DMS153 treated with DMSO at 0.1 percent for 48 hours (cell line): Measurements from ENCODE around the gene DOCK8.

Source experiments
- DNase-seq: peaks from one replicate; lab custom pipeline; 2025; ENCODE audit not compliant: unreplicated experiment; lab: John Stamatoyannopoulos, UW

The DOCK8 gene

DNA sequence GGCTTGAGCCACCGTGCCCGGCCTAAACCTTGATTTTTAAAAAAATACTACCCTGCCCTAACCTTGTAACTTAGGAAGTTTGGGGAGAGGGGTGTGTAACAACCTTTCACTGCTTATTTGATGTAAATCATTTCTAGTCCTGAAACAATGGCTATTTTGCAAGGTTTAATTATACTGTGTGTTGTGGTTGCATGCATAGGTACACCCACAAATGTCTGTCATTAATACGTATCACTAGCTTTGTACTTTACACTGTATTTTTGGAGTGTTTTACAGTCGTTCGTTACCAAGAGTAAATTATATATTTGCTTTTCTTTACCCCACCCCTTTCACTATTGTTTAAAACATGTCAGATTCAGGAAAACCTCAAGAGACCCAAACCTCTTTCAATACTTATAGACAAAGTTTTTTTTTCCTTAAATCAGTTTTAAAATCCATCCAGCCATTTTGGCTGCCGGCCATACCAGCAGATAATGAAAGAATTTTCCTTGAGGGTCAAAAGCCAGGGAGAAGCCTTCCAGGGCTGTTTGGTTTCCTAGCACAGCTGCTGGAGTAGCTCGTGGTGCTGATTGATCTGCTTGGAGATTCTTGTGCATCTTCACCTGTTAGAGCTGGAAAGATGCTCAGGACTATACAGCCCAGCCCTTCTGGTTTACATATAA lies 50.7 kb downstream of the DOCK8 start:
- no peak for DNase-seq

- no peak for DNase-seq
Measured at GRCh38 chr9:266228-266627, 51.6 kb downstream of the DOCK8 start.

DNA sequence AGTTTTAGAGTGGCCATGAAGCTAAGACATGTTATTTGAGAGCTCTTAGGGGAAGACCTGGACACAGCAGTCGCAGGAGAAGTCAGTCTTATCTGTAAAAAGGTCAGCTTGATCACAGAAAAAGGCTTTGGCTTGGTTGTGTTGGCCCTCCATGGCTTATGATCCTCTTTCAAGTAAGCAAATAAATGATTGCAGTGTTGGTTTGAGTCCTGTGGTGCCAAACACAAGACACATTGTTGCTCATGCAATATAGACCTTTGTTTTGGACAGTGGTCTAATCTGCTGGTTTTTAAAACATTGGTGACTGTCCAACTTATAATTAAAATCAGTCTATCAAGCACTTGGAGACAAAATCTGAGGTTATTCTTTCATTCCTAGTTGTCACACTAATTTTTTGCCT lies 54.0 kb downstream of the DOCK8 start:
- DNase-seq, result no peak

GRCh38 chr9:269081-269711 lies 54.5 kb downstream of the DOCK8 start:
- DNase-seq, result no peak

- DNase-seq, result no peak
Measured at GRCh38 chr9:270657-271237, 56.1 kb downstream of the DOCK8 start.

DNA sequence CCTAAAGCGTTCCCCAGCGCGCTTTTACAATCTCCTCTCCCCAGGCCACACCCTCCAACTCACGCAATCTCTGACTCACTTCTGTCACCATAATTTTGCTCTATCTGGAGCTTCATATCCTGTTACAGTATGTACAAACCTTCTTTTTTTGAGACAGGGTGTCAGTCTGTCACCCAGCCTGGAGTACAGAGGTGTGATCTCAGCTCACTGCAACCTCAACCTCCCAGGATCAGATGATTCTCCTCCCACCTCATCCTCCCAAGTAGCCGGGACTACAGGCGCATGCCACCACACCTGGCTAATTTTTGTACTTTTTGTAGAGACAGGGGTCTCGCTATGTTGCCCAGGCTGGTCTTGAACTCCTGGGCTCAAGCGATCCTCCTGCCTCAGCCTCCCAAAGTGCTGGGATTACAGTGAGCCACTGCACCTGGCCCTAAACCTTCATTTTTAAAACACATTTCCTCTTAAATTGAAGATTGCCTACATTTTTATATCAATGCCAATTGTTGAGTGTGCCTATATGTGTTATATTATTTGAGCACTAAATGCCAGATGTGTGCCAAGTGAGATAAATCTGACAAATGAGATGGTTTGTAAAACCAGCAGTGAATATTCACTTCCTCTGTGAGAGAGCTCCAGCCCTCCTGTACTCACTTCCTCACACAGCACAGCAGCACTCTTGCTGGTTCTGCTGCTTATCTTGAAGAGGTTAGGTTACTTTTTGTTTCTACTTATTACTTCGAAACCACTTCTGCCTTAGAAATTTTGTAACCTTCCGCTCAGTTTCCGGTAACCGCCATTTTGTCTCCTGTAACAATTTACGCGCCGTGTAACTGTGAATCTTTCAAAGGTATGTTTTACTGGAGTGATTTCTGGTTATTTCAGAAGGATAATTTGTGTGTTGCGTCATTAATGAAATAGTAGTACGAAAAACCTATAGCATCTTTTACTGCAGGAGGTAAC lies 57.9 kb downstream of the DOCK8 start:
- no peak for DNase-seq

DNA sequence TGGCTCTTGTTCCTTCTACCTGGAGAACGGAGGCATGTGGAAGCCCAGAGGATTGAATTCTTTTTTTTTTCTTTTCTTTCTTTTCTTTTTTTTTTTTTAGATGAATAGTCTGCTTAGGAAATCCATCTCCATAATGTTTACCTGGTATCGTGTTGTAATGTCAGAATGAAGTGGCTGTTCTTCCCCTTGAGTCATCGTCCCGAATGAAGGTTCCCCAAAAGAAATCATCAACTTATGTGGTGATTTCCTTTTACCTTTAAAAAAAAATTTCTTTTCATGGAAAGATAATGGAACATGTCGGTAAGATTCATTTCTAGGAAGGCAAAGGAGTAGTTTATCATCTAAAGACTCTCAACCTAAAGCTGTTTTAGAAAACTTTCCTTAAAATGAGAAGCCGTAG lies 59.7 kb downstream of the DOCK8 start:
- no peak for DNase-seq

- no peak for DNase-seq
Measured at GRCh38 chr9:277601-278295, 63.1 kb downstream of the DOCK8 start.

DNA sequence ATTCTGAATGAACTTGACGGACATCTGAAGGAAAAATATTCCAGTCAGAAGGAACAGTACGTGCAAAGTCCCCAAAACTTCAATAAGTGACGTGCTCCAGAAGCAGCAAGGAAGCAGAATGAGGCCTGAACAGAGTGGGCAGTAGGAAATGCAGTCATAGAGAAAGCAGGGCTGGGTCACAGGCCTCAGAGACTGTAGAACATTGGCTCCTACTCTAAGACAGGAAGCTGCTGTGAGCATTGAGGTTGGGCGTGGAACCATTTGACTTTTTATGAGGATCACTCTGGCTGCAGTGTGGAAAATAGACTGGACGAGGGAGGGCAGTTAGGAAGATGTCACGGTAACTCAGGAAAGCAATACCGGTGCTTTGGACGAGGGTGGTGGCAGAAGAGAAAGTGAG lies 64.0 kb downstream of the DOCK8 start:
- DNase-seq, result no peak

DNA sequence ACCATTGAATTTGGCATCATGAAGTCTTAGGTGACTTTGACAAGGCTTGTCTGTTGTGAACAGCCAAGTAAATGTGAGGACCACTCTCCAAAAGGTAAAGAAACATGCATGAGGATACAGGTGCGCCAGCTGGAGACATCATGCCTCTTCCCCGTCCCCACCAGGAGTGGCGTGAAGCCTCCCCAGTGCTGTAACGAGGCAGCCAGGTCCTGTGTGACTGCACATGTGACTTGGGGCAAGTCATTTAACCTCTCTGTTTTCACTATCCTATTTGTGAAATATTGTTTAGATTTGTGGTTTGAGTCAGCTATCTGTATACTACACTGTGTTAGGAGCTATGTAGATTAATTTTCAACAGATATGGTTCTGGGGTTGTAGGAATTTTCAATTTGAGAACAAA lies 65.0 kb downstream of the DOCK8 start:
- no peak for DNase-seq

DNA sequence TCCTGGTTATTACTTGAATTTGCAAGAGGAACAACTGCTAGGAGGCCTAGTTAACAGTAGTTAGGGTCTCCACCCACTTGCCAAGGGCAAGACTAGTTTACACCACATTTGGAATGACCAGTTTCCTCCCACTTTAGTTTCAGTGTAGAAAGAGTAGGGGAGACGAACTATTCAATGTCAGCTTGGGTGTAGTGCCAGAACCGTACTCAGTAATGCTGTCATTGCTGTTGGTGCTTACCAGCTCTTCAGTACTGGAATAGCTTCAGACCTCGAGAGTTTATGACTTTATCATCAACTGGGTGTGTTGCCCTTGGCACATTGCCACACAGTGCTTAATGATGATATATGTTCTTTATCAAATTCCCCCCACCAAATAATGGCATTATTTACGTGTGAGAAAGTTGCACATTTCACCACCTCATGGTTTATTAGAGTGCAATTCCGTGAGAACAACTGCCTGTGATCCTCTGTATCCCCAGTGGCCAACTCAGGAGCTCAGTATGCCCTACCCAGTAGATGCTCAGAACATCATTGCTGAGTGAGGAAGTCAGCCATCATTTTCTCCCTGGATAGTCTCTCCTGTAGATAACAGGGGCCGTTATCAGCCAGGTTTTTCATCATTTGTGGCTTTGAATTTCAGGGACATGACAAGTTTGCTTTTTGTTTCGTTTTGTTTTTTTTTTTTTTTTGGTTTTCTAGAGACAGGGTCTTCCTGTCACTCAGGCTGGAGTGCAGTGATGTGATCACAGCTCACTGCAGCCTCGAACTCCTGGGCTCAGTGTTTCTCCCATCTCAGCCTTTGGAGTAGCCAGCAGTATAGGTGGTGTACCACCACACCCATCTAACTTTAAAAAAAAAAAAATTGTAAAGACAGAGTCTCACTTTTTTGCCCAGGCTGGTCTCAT lies 67.3 kb downstream of the DOCK8 start:
- DNase-seq, result no peak

GRCh38 chr9:286071-286740 lies 71.5 kb downstream of the DOCK8 start:
- no peak for DNase-seq

GRCh38 chr9:289121-289520 lies 74.5 kb downstream of the DOCK8 start:
- DNase-seq, result no peak

GRCh38 chr9:292915-293314 lies 78.2 kb downstream of the DOCK8 start:
- DNase-seq, result no peak

GRCh38 chr9:295576-295975 lies 80.9 kb downstream of the DOCK8 start:
- no peak for DNase-seq

DNA sequence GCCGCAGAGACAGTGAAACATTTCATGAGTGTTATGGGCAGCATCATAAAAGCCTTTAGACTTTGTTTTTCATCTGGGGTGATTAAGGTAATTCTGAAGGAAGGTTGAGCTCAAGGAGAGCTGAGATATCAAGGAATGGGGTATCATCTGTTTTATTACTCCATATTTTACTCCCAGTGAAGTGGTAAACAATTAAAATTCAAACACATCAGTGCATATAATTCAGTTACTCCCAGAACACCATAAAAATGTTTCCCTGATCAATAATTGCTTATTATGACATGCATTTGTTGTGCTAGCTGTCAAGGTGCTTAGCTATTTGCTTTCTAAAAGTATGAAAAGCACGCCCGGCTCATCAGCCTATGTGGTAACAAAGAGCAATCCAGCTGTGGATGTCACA lies 81.7 kb downstream of the DOCK8 start:
- DNase-seq, result no peak

- DNase-seq, result no peak
Measured at GRCh38 chr9:297104-297972, 82.7 kb downstream of the DOCK8 start.

GRCh38 chr9:303502-303901 lies 88.8 kb downstream of the DOCK8 start:
- no peak for DNase-seq
